ENCODE data around the gene TEX38.
"Not testable (repeated sequence)": the region's sequence is repeated elsewhere in the genome, so short reads cannot be mapped to it uniquely, and the experiment has no call there.

The TEX38 gene

DNA sequence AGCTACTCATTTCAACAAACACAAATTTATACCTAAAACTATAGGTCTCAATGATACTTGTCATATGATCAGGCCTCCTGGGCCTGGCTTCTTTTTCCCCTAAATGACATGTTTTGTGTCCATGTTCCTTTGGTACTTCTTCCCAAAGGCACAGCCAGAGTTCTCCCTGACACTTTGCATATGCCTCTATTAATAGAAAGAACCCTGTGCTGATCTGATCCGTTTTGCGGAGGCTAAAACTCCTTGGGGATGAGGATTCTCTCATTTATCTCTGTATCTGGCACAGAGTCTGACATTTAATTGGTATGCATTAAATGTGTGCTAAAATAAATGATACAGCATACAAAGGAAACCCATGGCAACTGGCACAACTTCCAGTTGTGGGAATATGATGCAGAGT, 15.0 kb upstream of the TEX38 start:
- DNase-seq: no peak

GRCh38 chr1:46657775-46658174, 13.9 kb upstream of the TEX38 start:
- DNase-seq: no peak

DNA sequence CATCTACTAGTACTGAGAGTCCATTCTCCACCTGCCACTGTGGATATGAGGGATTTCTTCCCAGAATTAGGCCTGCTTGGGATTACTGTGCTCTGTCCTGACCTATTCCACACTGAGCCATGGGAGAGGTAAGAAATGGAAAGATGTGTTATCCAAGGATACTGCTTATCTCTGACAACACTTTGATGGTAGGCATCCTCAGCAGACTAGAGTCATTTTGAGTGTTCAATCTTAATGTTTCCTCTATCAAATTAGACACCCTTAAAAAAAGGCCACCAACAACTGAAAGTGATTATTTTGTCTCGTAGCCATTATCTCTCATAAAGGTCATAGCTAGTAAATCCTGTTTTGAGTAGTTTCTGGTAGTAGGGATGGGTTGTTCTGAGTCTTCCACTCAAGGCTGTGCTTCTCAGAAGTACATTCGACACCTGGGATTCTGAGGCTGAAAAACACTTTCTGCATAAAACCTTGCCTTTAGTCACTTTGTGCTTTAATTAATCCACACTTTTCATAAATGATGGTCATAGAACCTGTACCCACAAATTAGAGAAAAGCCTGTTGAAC, 12.3 kb upstream of the TEX38 start:
- DNase-seq: no peak

- DNase-seq: not testable (repeated sequence)
Measured at GRCh38 chr1:46660116-46660515, 11.5 kb upstream of the TEX38 start.

- DNase-seq: not testable (repeated sequence)
Measured at GRCh38 chr1:46662919-46663318, 8.7 kb upstream of the TEX38 start.

DNA sequence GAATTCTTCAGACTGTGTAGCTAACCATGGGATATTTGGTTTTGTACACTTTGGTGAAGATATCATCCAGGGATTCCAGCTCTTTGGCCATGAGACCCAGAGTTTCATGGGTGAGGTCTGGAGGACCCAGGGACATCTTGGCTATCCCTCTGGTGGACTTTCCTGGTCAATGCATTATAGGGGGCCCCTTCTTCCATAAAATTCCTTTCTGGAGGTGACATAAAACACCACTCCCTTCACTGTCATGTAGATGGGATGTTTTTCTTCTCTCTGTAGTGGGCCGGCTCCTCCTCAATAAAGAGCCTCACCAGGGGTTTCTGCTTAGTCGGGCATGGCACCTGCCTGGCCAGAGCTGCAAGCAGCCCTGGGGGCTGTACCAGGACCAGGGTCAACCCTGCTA, 5.7 kb upstream of the TEX38 start:
- no peak for DNase-seq

- peak; percentile 90 for DNase-seq
Measured at GRCh38 chr1:46667782-46668760, 3.6 kb upstream of the TEX38 start, which contains the start of gene ATPAF1. Gene ATPAF1 (minus strand): TSS chr1:46668364. CDS start chr1:46668322, 42 bp downstream.

DNA sequence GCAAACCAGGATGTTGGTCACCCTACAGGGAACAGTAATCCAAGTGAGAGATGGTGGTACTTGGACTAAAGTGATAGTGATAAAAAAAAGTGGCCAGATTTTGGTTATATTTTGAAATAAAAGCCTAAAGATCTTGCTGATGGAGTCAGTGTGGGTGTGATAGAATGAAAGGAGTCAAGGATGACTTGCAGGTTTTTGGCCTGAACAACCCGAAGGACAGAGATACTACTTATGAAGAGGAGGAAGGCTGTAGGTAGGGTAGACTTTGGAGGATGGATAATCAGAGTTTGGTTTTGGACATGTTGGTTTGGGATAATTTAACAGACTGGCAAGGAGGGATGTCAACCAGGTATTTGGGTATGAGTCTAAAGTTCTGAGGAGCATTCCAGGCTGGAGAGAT, 1.5 kb upstream of the TEX38 start:
- peak; percentile 25 for DNase-seq

GRCh38 chr1:46672696-46673095, 1.0 kb downstream of the TEX38 start:
- peak; percentile 59 for DNase-seq

DNA sequence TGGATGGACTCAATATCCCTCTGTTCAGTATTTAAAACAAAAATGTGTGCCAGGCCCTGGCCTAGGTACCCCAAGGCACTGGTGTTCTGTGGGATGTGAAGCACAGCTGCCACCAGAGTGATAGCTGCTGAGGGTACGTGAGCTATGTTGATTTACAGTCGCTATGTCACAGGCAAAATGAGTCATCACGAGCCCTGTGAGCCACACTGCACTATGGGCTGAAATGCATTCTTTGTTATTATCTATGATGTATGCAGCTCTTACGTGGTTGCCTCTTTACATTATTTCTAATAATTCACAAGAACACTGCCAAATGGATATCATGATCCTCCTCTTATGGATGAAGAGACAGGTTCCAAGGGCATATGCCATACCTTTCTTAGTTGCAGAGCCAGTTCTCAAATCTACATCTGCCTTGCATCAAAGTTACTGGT, 2.1 kb downstream of the TEX38 start:
- peak; percentile 87 for DNase-seq

GRCh38 chr1:46675549-46676314, 4.1 kb downstream of the TEX38 start:
- no peak for DNase-seq

DNA sequence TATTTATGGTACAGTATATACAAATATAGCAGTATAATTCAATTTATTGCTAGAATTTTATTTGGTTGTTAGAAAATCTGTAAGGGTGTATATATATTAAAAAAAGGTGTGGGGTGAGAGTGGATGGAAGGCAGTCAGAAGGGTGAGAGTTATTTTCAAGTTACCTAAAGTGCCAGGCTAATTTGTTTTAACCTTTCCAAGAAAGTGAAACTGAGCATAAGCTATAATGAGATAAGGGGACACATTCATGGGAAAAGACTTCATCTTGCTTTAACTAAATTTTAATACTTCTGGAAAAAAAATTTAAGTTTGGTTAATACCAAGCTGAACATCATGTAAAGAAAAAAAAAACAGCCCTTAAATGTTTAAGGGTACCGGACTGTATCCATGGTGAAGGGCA, 4.9 kb downstream of the TEX38 start:
- DNase-seq: no peak

- no peak for DNase-seq
Measured at GRCh38 chr1:46677339-46677738, 5.7 kb downstream of the TEX38 start.

GRCh38 chr1:46679789-46680573, 8.3 kb downstream of the TEX38 start:
- no peak for DNase-seq

- DNase-seq: no peak
Measured at GRCh38 chr1:46681333-46682034, 9.8 kb downstream of the TEX38 start.

GRCh38 chr1:46682064-46682463, 10.4 kb downstream of the TEX38 start:
- DNase-seq: no peak

DNA sequence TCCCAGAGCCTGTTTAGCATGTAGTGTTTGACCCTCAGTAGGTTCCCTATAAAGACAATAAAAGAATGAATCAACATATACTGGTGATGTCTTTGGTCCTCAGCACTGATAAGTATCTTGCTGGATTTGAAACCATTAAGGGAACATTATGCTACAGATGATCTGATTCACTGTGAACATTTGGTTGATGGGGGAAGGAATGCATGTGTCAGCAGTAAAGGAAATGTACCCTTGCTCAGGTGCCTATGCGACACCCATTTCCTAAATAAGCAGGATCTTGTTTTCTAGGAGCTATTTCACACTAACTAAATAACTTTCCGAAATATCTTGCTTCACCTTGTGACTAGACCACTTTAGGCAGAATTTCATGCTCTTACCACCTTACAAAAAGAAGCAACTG, 13.0 kb downstream of the TEX38 start:
- no peak for DNase-seq

GRCh38 chr1:46686255-46686654, 14.6 kb downstream of the TEX38 start:
- no peak for DNase-seq

- DNase-seq: peak; percentile 87
Measured at GRCh38 chr1:46687093-46687659, 15.5 kb downstream of the TEX38 start.

DNA sequence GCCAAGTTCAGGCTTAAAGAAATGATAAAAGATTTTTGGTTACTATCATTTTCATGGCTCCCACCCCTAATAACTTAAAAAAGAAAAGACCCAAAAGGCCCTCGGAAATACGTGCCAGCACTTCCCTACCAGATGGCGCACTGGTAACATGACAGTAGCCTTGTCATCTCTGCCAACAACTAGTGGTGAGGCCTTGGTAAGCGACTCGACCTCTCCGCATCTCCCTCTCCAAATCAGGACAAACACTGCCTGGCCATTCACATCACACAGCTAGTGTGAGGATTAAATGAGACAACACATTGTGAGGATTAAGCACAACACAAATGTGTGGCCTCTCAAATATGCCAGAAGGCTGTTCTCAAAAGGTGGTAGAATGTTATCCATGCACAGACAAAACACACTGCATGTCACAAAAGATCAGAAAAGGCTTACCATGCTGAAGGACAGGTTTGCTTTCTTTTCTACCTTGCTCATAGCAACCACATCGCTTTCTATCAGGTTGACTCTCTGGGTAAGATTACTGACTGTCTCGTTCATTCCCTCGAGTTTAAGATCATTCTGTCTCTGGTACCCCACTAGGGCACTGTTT, 16.4 kb downstream of the TEX38 start:
- no peak for DNase-seq

GRCh38 chr1:46689356-46689755, 17.7 kb downstream of the TEX38 start:
- DNase-seq: no peak

Data from hematopoietic multipotent progenitor cell treated with erythropoietin and hydrocortisone succinate and interleukin-3 and kit ligand, for 6 days (in vitro differentiated cells).